Adipose tissue (tissue), 3 donors: ENCODE data around the gene ACTR1A. TPM values are rescaled to one million over a fixed set of nuclear protein-coding genes. Genes with fewer than 3 reads are reported as not detected.
"Not testable (repeated sequence)": the region's sequence is repeated elsewhere in the genome, so short reads cannot be mapped to it uniquely, and the experiment has no call there.

Source experiments
- H3K27ac ChIP-seq: one replicate; pipeline ENCODE4 v1.5.1; 2013; ENCODE audit warnings: low read depth, low read length
- WGBS, 3 donors: extraction: QIAGEN DNeasy Blood & Tissue Kit; methylation state at CpG; one replicate each; pipeline ENCODE4 v1.1.7; 2013; 5-methylcytosine and 5-hydroxymethylcytosine counted together
- polyA plus RNA-seq, 3 donors: library from polyadenylated mRNA; stranded (reverse); fragments of 200-250 nt; gene quantifications; one replicate each; pipeline ENCODE4 v1.2.3, GENCODE V29; 2013
- donor health status: healthy with polysubstance abuse.
- donor health status: Bipolar disorder and iron deficiency.
- donor health status: healthy.

The ACTR1A gene
- polyA plus RNA-seq = 10 to 100 TPM; 28.7 to 69.2 (median 61.5) TPM

GRCh38 chr10:102502337-102503151 lies at the start of gene ACTR1A:
ACTR1A (minus strand) TSS chr10:102502712; CDS start chr10:102502647, 65 bp downstream.
- no peak within 1 kb of the TSS for H3K27ac ChIP-seq
- WGBS, 3 donors = 0% methylated on average over 42 of the region's 42 CpGs

GRCh38 chr10:102550636-102551210 lies 48.2 kb upstream of the ACTR1A start:
- WGBS, 3 donors = 98 to 100% (median 98%) methylated on average over 9 of the region's 9 CpGs
- no peak overlapping the region for H3K27ac ChIP-seq

GRCh38 chr10:102549549-102549948 lies 47.0 kb upstream of the ACTR1A start:
- 67 to 80% (median 77%) methylated on average over 1 of the region's 1 CpG for WGBS, 3 donors
- H3K27ac ChIP-seq = no peak overlapping the region

- no peak overlapping the region for H3K27ac ChIP-seq
- 55 to 78% (median 57%) methylated on average over 12 of the region's 12 CpGs for WGBS, 3 donors
Observed at GRCh38 chr10:102546606-102547320, 44.3 kb upstream of the ACTR1A start.

GRCh38 chr10:102545997-102546396 lies 43.5 kb upstream of the ACTR1A start:
- 13 to 47% (median 20%) methylated on average over 2 of the region's 2 CpGs for WGBS, 3 donors
- no peak overlapping the region for H3K27ac ChIP-seq

GRCh38 chr10:102545265-102545871 lies 42.9 kb upstream of the ACTR1A start:
- WGBS, 3 donors = 89 to 97% (median 94%) methylated on average over 6 to 7 of the region's 7 CpGs
- H3K27ac ChIP-seq = no peak overlapping the region

- WGBS, 3 donors = 80 to 89% (median 86%) methylated on average over 8 of the region's 8 CpGs
- no peak overlapping the region for H3K27ac ChIP-seq
Observed at GRCh38 chr10:102542800-102543418, 40.4 kb upstream of the ACTR1A start.

GRCh38 chr10:102540023-102540422 lies 37.5 kb upstream of the ACTR1A start:
- 74 to 83% (median 75%) methylated on average over 1 of the region's 1 CpG for WGBS, 3 donors
- no peak overlapping the region for H3K27ac ChIP-seq

- no peak overlapping the region for H3K27ac ChIP-seq
- 82 to 90% (median 88%) methylated on average over 2 of the region's 2 CpGs for WGBS, 3 donors
Observed at GRCh38 chr10:102538811-102539210, 36.3 kb upstream of the ACTR1A start.

GRCh38 chr10:102537948-102538347 lies 35.4 kb upstream of the ACTR1A start:
- H3K27ac ChIP-seq = no peak overlapping the region
- WGBS, 3 donors = 98 to 99% (median 98%) methylated on average over 2 of the region's 2 CpGs

- H3K27ac ChIP-seq = no peak overlapping the region
Observed at GRCh38 chr10:102537367-102537766, 34.9 kb upstream of the ACTR1A start.

GRCh38 chr10:102535481-102536147 lies 33.1 kb upstream of the ACTR1A start:
- no peak overlapping the region for H3K27ac ChIP-seq
- 94 to 96% (median 95%) methylated on average over 7 of the region's 7 CpGs for WGBS, 3 donors

GRCh38 chr10:102534966-102535365 lies 32.5 kb upstream of the ACTR1A start:
- WGBS, 3 donors = 94 to 97% (median 94%) methylated on average over 9 of the region's 9 CpGs
- not testable (repeated sequence) for H3K27ac ChIP-seq

GRCh38 chr10:102534333-102534732 lies 31.8 kb upstream of the ACTR1A start:
- no peak overlapping the region for H3K27ac ChIP-seq
- 65 to 84% (median 81%) methylated on average over 13 of the region's 13 CpGs for WGBS, 3 donors

GRCh38 chr10:102527546-102527945 lies 25.0 kb upstream of the ACTR1A start:
- 83 to 92% (median 90%) methylated on average over 2 of the region's 2 CpGs for WGBS, 3 donors
- H3K27ac ChIP-seq = no peak overlapping the region

GRCh38 chr10:102524746-102525145 lies 22.2 kb upstream of the ACTR1A start:
- 68 to 83% (median 79%) methylated on average over 4 of the region's 4 CpGs for WGBS, 3 donors
- H3K27ac ChIP-seq = no peak overlapping the region

- H3K27ac ChIP-seq = no peak overlapping the region
- WGBS, 3 donors = 71 to 77% (median 73%) methylated on average over 7 of the region's 7 CpGs
Observed at GRCh38 chr10:102523250-102524029, 20.9 kb upstream of the ACTR1A start.
